ENCODE results near the gene PRKCE.

GRCh38 chr2:45816272-45816671, 164.8 kb downstream of the PRKCE start:
- TF ChIP-seq CTCF (conservative IDR thresholded peaks at IDR 0.05; ENCODE audit: low read depth in 2 of 2) (no peak), EZH2phosphoT487 (IDR thresholded peaks at IDR 0.05; ENCODE audit: unreplicated experiment) (no peak), ZNF114 (CRISPR knock-in tag; IDR thresholded peaks at IDR 0.05) (no peak), ETS1 (IDR thresholded peaks at IDR 0.05) (no peak)
